Mammary epithelial cell (primary cell): Measurements from ENCODE around the gene ST3GAL3.

Experiments used
- EZH2 ChIP-seq: IDR thresholded peaks from 2 replicates; pipeline ENCODE4 v1.6.1; 2012; ENCODE audit warnings: low read length, inconsistent platforms, borderline replicate concordance
- TF ChIP-seq, protein P1 (sequence below), 2 donors: IDR thresholded peaks in 1 of 2; conservative IDR thresholded peaks in 1 of 2; 2 replicates each; pipeline ENCODE4 v1.5.1; 2011 to 2012; ENCODE audit warnings: inconsistent platforms in 2 of 2, low read length in 2 of 2, mild to moderate bottlenecking in 2 of 2, control low read depth in 1 of 2, low read depth in 1 of 2; ENCODE audit not compliant: insufficient read depth in 1 of 2; ENCODE audit errors: extremely low read depth in 1 of 2

DNA sequence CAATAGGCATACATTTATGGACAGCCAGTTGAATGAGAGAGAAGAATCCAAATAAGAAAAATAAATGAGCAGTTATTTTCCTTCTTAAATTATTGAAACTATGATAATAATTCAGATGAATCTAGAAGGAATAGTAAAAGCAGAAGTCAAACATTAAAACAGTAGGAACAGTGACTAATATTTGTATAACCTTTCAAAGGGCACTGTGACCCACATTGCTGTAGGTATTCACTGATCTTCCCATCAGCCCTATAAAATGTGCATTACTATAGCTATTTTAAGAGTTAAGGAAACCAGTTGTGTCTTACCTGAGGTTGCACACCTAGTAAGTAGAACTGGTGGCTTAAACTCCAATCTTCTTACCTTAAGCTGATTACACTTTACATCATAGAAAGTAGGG is 123.5 kb downstream of the ST3GAL3 start:
- TF ChIP-seq, protein P1, sequence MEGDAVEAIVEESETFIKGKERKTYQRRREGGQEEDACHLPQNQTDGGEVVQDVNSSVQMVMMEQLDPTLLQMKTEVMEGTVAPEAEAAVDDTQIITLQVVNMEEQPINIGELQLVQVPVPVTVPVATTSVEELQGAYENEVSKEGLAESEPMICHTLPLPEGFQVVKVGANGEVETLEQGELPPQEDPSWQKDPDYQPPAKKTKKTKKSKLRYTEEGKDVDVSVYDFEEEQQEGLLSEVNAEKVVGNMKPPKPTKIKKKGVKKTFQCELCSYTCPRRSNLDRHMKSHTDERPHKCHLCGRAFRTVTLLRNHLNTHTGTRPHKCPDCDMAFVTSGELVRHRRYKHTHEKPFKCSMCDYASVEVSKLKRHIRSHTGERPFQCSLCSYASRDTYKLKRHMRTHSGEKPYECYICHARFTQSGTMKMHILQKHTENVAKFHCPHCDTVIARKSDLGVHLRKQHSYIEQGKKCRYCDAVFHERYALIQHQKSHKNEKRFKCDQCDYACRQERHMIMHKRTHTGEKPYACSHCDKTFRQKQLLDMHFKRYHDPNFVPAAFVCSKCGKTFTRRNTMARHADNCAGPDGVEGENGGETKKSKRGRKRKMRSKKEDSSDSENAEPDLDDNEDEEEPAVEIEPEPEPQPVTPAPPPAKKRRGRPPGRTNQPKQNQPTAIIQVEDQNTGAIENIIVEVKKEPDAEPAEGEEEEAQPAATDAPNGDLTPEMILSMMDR (conservative IDR thresholded peaks at IDR 0.05 in 1 of 2, IDR thresholded peaks at IDR 0.05 in 1 of 2; ENCODE audit: extremely low read depth in 1 of 2, insufficient read depth in 1 of 2, low read depth in 1 of 2, low read length in 2 of 2) = no peak
- no peak for TF ChIP-seq EZH2
